GM18502 (cell line): ENCODE results near the gene AQP12A.
"Not testable (repeated sequence)": the region's sequence is repeated elsewhere in the genome, so short reads cannot be mapped to it uniquely, and the experiment has no call there.

Experiments used
- ATAC-seq: cut with Tn5 transposase; IDR thresholded peaks from one replicate; pipeline ENCODE4 v1.9.1; 2021; ENCODE audit warnings: mild to moderate bottlenecking; ENCODE audit not compliant: unreplicated experiment, poor library complexity

AQP12A gene

DNA sequence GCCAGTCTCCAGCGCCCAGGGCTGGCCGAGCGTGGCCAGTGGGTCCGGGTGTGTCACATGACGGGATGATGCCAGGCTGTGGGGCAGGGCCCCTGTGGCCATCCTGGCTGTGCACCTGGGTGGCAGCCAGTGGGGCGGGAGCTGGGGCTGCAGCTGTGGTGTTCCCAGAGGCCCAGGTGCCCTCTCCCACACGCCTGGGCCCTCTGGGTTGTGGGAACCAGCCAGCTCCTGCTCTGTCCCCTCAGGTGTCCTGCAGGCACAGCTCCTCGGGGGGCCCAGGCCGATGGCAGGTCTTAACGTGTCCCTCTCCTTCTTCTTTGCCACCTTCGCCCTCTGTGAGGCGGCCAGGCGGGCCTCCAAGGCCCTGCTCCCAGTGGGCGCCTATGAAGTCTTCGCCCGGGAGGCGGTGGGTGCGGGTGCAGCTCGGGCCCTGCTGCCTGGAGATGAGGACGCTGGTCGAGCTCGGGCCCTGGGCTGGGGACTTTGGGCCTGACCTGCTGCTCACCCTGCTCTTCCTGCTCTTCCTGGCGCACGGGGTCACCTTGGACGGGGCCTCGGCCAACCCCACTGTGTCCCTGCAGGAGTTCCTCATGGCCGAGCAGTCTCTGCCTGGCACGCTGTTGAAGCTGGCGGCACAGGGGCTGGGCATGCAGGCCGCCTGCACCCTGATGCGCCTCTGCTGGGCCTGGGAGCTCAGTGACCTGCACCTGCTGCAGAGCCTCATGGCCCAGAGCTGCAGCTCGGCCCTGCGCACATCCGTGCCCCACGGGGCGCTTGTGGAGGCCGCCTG lies at the start of gene AQP12A:
Gene AQP12A, plus strand, starts transcription at position 236 of the 790 bp plus-strand sequence. Its CDS starts 48 bp downstream, at position 284.
- not testable (repeated sequence) for ATAC-seq

GRCh38 chr2:240642061-240642805 lies 49.4 kb upstream of the AQP12A start:
- no peak for ATAC-seq

DNA sequence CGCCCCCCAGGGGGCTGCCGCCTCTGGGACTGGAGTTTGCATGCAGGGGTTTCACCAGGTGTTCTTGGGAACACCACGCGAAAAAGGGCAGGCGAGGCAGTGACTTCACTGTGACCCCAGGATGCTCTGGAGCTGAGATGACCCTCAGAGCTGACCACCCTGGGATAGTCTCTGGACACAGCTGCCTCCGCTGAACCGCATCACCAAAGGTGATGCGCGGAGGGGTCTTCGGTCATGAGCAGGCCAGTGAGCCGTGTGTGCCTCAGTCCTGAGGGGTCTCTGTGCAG lies 48.9 kb upstream of the AQP12A start:
- ATAC-seq, result no peak

- no peak for ATAC-seq
Observed at GRCh38 chr2:240643093-240643810, 48.4 kb upstream of the AQP12A start.

GRCh38 chr2:240643811-240644150 lies 47.9 kb upstream of the AQP12A start:
- no peak for ATAC-seq

DNA sequence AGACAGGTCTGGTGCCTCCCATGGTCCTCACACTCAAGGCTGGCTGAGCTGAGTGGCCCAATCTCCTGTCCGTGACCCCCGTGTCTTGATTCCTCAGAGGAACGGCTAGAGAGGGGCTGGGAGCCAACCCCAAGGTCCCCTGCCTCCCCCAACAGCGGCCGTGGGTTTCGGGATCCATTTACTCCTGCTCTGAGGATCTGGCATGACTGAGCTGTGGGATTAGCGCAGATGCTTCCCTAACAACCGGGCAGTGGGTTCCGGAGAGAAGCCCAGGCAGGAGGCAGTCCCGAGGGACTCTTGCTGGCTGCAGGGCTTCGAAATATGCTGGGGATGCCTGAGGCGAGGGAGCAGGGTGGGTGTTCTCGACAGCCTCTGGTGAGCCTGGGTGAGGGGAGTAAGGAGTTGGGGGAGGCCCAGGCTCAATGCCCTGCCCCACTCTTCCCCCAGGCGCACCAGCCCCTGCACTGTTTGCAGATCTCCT lies 47.5 kb upstream of the AQP12A start:
- ATAC-seq, result no peak

GRCh38 chr2:240644859-240645301 lies 46.8 kb upstream of the AQP12A start:
- ATAC-seq, result no peak

GRCh38 chr2:240645346-240645745 lies 46.3 kb upstream of the AQP12A start:
- ATAC-seq, result no peak

- ATAC-seq, result no peak
Observed at GRCh38 chr2:240645801-240646175, 45.9 kb upstream of the AQP12A start.

DNA sequence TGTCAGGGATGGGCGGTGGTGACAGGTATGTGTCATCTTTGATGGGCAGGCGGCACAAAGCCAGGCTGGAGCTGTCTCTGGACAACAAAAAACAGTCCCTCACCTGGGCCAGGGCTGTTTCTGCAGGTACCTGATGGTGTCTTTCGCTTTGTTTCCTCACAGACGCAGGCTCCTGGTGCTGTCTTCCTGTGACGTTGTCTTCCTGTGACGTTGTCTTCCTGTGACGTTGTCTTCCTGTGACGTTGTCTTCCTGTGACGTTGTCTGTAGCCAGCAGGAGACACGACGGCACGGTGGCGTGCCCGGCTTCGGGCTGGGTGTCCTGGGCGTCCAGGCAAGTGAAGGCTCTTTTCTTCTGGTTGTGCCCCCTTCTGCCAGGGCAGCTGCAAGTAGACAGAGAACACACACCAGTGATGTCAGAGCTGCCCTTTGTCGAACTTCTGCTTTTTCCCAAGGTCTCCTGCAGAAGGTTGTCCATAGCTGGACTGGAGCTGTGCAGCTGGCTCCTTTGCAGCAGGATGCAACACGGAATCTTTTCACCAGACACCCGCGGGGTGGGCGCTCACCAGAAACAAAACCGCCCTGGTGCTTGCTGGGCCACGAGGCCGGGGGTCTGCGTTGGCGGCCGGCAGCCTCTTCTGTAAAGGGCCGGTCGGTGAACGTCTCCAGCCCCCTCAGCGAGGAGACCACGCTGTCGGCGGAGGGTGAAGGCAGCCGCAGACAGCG lies 45.3 kb upstream of the AQP12A start:
- ATAC-seq, result no peak

- ATAC-seq, result no peak
Observed at GRCh38 chr2:240646900-240647502, 44.7 kb upstream of the AQP12A start.

- no peak for ATAC-seq
Observed at GRCh38 chr2:240647503-240648154, 44.0 kb upstream of the AQP12A start.

GRCh38 chr2:240648155-240648649 lies 43.5 kb upstream of the AQP12A start:
- ATAC-seq, result no peak

DNA sequence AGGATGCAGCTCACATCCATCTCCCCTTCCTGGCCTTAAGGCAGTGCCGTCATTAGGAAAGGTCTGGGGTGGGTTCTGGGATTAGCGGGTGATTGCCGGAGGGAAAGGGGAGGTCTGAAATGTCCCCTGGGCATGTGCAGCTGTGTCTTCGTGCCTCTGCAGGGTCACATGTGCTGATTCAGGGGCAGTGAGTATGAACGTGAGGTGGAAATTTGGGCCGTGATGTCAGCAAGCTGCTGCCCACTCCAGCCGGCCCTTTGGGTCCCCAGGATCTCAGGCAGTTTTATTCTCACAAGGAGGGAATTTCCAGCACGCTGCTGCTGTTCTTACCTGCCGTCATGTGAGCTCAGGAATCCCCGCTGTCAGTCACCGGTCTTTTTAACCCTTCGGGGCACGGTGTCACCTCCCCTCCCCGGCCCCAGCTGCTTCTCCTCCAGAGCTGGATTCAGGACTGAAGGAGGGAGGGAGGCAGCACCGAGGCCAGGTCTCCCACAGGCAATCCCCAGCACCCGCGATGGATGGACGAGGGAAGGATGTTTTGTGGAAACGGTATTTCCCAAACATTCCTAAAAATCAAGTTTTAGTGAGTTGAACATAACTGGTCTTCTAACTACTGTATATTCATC lies 42.9 kb upstream of the AQP12A start:
- ATAC-seq, result no peak

- ATAC-seq, result no peak
Observed at GRCh38 chr2:240649331-240649730, 42.3 kb upstream of the AQP12A start.

- no peak for ATAC-seq
Observed at GRCh38 chr2:240650254-240650965, 41.3 kb upstream of the AQP12A start.

DNA sequence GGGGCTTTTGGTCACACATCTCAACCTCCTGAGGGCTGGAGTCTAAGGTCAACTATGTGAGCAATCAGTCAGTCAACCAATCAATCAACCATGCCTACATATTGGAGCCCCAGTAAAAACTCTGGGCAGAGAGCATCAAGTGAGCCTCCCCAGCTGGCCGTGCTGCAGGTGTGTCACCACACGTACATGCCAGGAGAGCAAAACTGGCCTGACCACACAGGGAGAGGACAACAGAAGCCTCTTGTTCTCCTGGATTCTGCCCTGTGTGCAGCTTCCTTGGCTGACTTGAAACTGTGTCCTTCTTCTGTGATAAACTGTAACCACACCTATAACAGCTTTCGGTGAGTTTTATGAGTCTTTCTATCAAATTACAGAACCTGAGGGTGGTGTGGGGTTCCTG lies 40.5 kb upstream of the AQP12A start:
- no peak for ATAC-seq
